Activated naive CD8-positive, alpha-beta T cell treated with anti-CD3 and anti-CD28 coated beads, Interleukin-2, amount 10 ng/mL, durations not matched to agents 7 days and 5 days (primary cell): Measurements from ENCODE around the gene GPR61. TPM values are rescaled to one million over a fixed set of nuclear protein-coding genes. Genes with fewer than 3 reads are reported as not detected.

ENCODE experiments used
- ATAC-seq: fragments of 150-1000 bp; cut with Tn5 transposase; one replicate; pipeline ENCODE4 v1.10.0; 2021; ENCODE audit warnings: low read depth, moderate library complexity
- POLR2A ChIA-PET: fragments of 350-600 bp; sonication (Branson Sonifier 250); formaldehyde crosslinking; loops from one replicate; lab custom pipeline; 2021; ENCODE audit warnings: antibody characterized with exemption; lab: Charles Lee
- DNase-seq: peaks from one replicate; pipeline ENCODE4 v3.0.0; 2021
- H3K27ac Mint-ChIP-seq: one replicate; pipeline ENCODE4 v1.8.0; 2022; ENCODE audit warnings: mild to moderate bottlenecking, mixed read lengths
- H3K27me3 Mint-ChIP-seq: one replicate; pipeline ENCODE4 v1.8.0; 2022; ENCODE audit warnings: mild to moderate bottlenecking, moderate library complexity, mixed read lengths
- H3K36me3 Mint-ChIP-seq: one replicate; pipeline ENCODE4 v1.8.0; 2021; ENCODE audit warnings: mild to moderate bottlenecking, mixed read lengths
- H3K4me1 Mint-ChIP-seq: one replicate; pipeline ENCODE4 v1.8.0; 2021; ENCODE audit warnings: mixed read lengths
- H3K4me3 Mint-ChIP-seq: one replicate; pipeline ENCODE4 v1.8.0; 2022; ENCODE audit warnings: mild to moderate bottlenecking, moderate library complexity, mixed read lengths
- H3K9me3 Mint-ChIP-seq: one replicate; pipeline ENCODE4 v1.8.0; 2021; ENCODE audit warnings: mixed read lengths
- total RNA-seq, 2 experiments: library from RNA; stranded (reverse); gene quantifications; one replicate each; pipeline ENCODE4 v1.2.3, GENCODE V29; 2021

GPR61 gene
- under 1 TPM in 1 of 2 experiments, not detected in 1; 0.39 TPM for total RNA-seq

GRCh38 chr1:109539676-109540075 is at the start of gene GPR61:
Gene GPR61 (plus strand): TSS chr1:109539872. CDS start chr1:109543023, 3,151 bp downstream.
- DNase-seq (no peak), ATAC-seq (no peak)
- no peaks in the 10 kb centered on the region for H3K4me1 Mint-ChIP-seq
- peaks cover 2% of the 10 kb centered on the region for H3K27me3 Mint-ChIP-seq
- H3K36me3 Mint-ChIP-seq, result no peaks in the 10 kb centered on the region
- no peak within 1 kb of the TSS for H3K27ac Mint-ChIP-seq
- H3K4me3 Mint-ChIP-seq, result no peak within 1 kb of the TSS
- H3K9me3 Mint-ChIP-seq, result no peaks in the 10 kb centered on the region
- POLR2A ChIA-PET, result interaction anchor here (1.8 kb wide), 1 partner anchor 55 kb away, joined by 5 read pairs; the partner anchor contains the start of gene ATXN7L2

- peak; percentile 28 for ATAC-seq
- Mint-ChIP-seq H3K36me3 (peaks cover 10% of the 10 kb centered on the region), H3K9me3 (no peaks in the 10 kb centered on the region), H3K4me1 (peaks cover 15% of the 10 kb centered on the region), H3K27ac (no peak overlapping the region), H3K4me3 (no peak overlapping the region), H3K27me3 (no peaks in the 10 kb centered on the region)
- POLR2A ChIA-PET, result interaction anchor here (1.2 to 17.7 kb wide), 3 partner anchors 11 to 42 kb away, joined by 3 to 212 read pairs (median 4); no protein-coding TSS in a partner anchor
- DNase-seq, result peak; percentile 74
Measured at GRCh38 chr1:109490029-109490933, 49.4 kb upstream of the GPR61 start.

- no peaks in the 10 kb centered on the region for H3K9me3 Mint-ChIP-seq
- DNase-seq (no peak), ATAC-seq (no peak)
- no peaks in the 10 kb centered on the region for H3K27me3 Mint-ChIP-seq
- peaks cover 13% of the 10 kb centered on the region for H3K36me3 Mint-ChIP-seq
- no peak overlapping the region for H3K4me3 Mint-ChIP-seq
- H3K27ac Mint-ChIP-seq, result no peak overlapping the region
- POLR2A ChIA-PET, result interaction anchor here (1.2 to 17.7 kb wide), 3 partner anchors 11 to 41 kb away, joined by 3 to 212 read pairs (median 4); no protein-coding TSS in a partner anchor
- H3K4me1 Mint-ChIP-seq, result peaks cover 17% of the 10 kb centered on the region
Measured at GRCh38 chr1:109490934-109491302, 48.8 kb upstream of the GPR61 start.

DNA sequence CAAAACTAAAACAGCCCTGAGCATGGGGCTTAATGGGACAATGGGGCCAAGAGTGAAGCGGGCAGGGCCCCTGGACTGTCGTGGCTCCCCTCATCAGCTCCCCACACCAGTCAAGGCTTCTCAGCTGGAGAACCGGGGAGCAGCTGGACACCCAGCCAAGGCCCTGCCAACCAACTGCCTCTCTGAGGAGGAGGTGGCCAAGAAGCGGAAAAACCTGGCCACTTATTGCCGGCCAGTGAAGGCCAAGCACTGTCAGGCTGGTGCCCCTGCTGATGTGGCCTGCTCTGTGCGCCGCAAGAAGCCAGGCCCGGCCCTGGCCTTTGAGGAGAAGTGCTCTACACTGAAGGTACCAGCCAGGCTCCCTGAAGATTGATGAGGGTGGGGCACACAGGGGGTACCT is 48.3 kb upstream of the GPR61 start:
- POLR2A ChIA-PET, result interaction anchor here (1.2 to 17.7 kb wide), 3 partner anchors 10 to 40 kb away, joined by 3 to 212 read pairs (median 4); no protein-coding TSS in a partner anchor
- H3K4me1 Mint-ChIP-seq, result peaks cover 21% of the 10 kb centered on the region
- no peaks in the 10 kb centered on the region for H3K27me3 Mint-ChIP-seq
- no peak overlapping the region for H3K4me3 Mint-ChIP-seq
- no peak for ATAC-seq
- DNase-seq, result no peak
- H3K9me3 Mint-ChIP-seq, result no peaks in the 10 kb centered on the region
- H3K36me3 Mint-ChIP-seq, result peaks cover 17% of the 10 kb centered on the region
- no peak overlapping the region for H3K27ac Mint-ChIP-seq

DNA sequence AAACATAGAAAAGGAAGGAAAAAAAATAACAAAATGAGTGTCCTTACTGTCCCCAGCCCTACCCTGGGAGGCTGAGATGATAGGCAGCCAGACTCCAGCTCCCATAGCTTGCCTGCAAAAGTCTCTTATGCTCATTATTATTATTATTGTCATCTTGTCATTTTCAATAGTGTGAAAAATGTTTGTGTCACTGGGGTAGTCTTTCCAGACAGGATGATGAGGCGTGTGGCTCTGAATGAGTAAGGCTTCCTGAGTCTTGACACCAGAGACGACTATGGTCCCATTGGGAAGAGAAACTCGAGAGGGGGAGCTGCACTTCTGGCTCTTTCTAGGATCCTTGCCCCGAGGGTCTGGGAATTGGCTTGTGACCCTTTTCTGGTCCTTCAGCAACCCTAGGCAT is 46.9 kb upstream of the GPR61 start:
- ATAC-seq (no peak), DNase-seq (no peak)
- Mint-ChIP-seq H3K9me3 (no peaks in the 10 kb centered on the region), H3K27me3 (no peaks in the 10 kb centered on the region), H3K4me3 (peak overlapping the region; percentile 2), H3K4me1 (peaks cover 26% of the 10 kb centered on the region), H3K36me3 (peaks cover 17% of the 10 kb centered on the region), H3K27ac (no peak overlapping the region)
- POLR2A ChIA-PET, result interaction anchor here (3.4 to 17.7 kb wide), 2 partner anchors 9 to 39 kb away, joined by 20 to 212 read pairs; partner anchors contain the start of gene ATXN7L2

- peaks cover 30% of the 10 kb centered on the region for H3K4me1 Mint-ChIP-seq
- DNase-seq, result no peak
- H3K4me3 Mint-ChIP-seq, result peak overlapping the region; percentile 99
- no peak overlapping the region for H3K27ac Mint-ChIP-seq
- H3K36me3 Mint-ChIP-seq, result peaks cover 19% of the 10 kb centered on the region
- H3K9me3 Mint-ChIP-seq, result no peaks in the 10 kb centered on the region
- H3K27me3 Mint-ChIP-seq, result no peaks in the 10 kb centered on the region
- POLR2A ChIA-PET, result interaction anchor here (0.7 to 17.7 kb wide), 5 partner anchors 9 to 39 kb away, joined by 3 to 212 read pairs (median 14); partner anchors contain the start of gene ATXN7L2
- no peak for ATAC-seq
Measured at GRCh38 chr1:109493227-109493626, 46.4 kb upstream of the GPR61 start.

- peak; percentile 98 for DNase-seq
- Mint-ChIP-seq H3K27me3 (no peaks in the 10 kb centered on the region), H3K36me3 (peaks cover 19% of the 10 kb centered on the region), H3K4me3 (peak within 1 kb of the TSS; percentile 99), H3K9me3 (no peaks in the 10 kb centered on the region), H3K27ac (peak within 1 kb of the TSS; percentile 86), H3K4me1 (peaks cover 34% of the 10 kb centered on the region)
- peak; percentile 84 for ATAC-seq
- POLR2A ChIA-PET, result interaction anchor here (0.7 to 17.7 kb wide), 9 partner anchors 9 to 69 kb away, joined by 3 to 212 read pairs (median 3); partner anchors contain the start of genes ATXN7L2 and GNAI3
Measured at GRCh38 chr1:109493805-109494539, 45.7 kb upstream of the GPR61 start, which contains the start of gene CYB561D1. Gene CYB561D1 (plus strand): TSS chr1:109494094. CDS start chr1:109494140, 46 bp downstream.

- Mint-ChIP-seq H3K4me1 (peaks cover 52% of the 10 kb centered on the region), H3K4me3 (peak overlapping the region; percentile 99), H3K9me3 (no peaks in the 10 kb centered on the region), H3K36me3 (peaks cover 20% of the 10 kb centered on the region), H3K27ac (no peak overlapping the region), H3K27me3 (no peaks in the 10 kb centered on the region)
- POLR2A ChIA-PET, result interaction anchor here (1.1 to 17.7 kb wide), 2 partner anchors 10 to 36 kb away, joined by 3 to 212 read pairs; no protein-coding TSS in a partner anchor
- DNase-seq (no peak), ATAC-seq (no peak)
Measured at GRCh38 chr1:109495738-109496137, 43.9 kb upstream of the GPR61 start.

GRCh38 chr1:109497449-109498160 is 42.1 kb upstream of the GPR61 start:
- peaks cover 20% of the 10 kb centered on the region for H3K36me3 Mint-ChIP-seq
- no peak overlapping the region for H3K4me3 Mint-ChIP-seq

DNA sequence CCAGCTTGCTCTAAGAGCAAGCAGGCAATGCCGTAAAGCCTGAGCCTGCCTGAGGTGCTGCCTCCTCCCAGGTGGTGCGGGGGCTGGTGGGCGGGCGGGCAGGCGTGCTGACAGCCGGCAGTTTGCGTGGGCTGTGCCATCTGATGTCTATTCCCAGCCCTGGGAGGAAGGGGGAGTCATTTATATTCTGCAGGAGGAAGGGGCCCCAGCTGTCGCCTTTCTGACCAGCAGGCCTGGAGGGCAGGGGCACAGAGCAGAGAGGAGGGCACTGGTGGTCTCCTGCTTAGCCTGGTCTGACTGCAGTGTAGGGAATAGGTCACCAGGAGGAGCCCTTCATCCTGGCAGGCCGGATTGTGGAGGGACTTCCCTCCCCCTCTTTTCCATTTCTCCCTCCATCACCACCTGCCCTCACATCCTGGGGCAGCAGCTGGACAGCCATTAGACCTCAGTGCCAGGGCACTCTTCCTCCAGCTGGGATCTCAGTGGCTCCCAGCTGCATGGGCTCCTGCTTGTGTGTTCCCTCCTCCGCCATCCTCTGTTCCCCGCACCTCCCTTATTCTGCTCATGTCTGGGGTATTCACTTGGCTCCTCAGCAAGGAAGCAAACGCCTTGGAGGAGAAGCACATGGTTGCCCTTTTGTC is 41.4 kb upstream of the GPR61 start:
- Mint-ChIP-seq H3K36me3 (peaks cover 23% of the 10 kb centered on the region), H3K27ac (peak overlapping the region; percentile 61), H3K9me3 (no peaks in the 10 kb centered on the region), H3K4me1 (peaks cover 76% of the 10 kb centered on the region), H3K4me3 (no peak overlapping the region), H3K27me3 (no peaks in the 10 kb centered on the region)
- POLR2A ChIA-PET, result interaction anchor here (0.7 to 17.7 kb wide), 4 partner anchors 12 to 73 kb away, joined by 3 to 212 read pairs (median 10); partner anchors contain the start of gene AMIGO1
- ATAC-seq, result no peak
- peak; percentile 45 for DNase-seq

More at GRCh38 chr1:109497449-109498160, 42.1 kb upstream of the GPR61 start:
- peak overlapping the region; percentile 61 for H3K27ac Mint-ChIP-seq
- no peaks in the 10 kb centered on the region for H3K27me3 Mint-ChIP-seq
- POLR2A ChIA-PET, result interaction anchor here (0.6 to 17.7 kb wide), 6 partner anchors 13 to 413 kb away, joined by 3 to 212 read pairs (median 5); partner anchors contain the start of genes AMIGO1, ATXN7L2 and CSF1
- ATAC-seq (no peak), DNase-seq (no peak)
- no peaks in the 10 kb centered on the region for H3K9me3 Mint-ChIP-seq
- peaks cover 70% of the 10 kb centered on the region for H3K4me1 Mint-ChIP-seq

DNA sequence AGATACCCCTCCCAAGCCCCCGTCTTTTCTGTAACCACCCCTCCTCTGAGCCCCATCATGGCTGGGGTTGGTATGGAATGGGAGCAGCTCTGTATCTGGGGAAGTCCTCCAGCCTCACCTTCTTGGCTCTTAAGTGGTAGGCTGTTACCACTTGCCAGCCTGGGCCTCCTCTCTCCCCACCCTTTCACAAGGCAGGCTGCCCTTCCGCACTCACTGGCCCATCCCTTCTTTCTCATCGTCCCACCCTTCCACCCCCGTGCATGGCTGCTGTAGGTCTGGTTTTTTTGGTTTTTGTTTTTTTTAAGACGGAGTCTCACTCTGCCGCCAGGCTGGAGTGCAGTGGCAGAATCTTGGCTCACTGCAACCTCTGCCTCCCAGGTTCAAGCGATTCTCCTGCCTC is 40.6 kb upstream of the GPR61 start:
- POLR2A ChIA-PET, result interaction anchor here (1.1 to 17.7 kb wide), 3 partner anchors 11 to 73 kb away, joined by 4 to 212 read pairs (median 16); partner anchors contain the start of gene AMIGO1
- H3K27ac Mint-ChIP-seq, result peak overlapping the region; percentile 34
- peak overlapping the region; percentile 42 for H3K4me3 Mint-ChIP-seq

More for the DNA sequence above, 40.6 kb upstream of the GPR61 start:
- Mint-ChIP-seq H3K9me3 (no peaks in the 10 kb centered on the region), H3K27me3 (no peaks in the 10 kb centered on the region), H3K36me3 (peaks cover 22% of the 10 kb centered on the region), H3K4me1 (peaks cover 79% of the 10 kb centered on the region)
- ATAC-seq (no peak), DNase-seq (no peak)
